ENCODE data around the gene DISC1. TPM values are rescaled to one million over a fixed set of nuclear protein-coding genes. Genes with fewer than 3 reads are reported as not detected.

Gene DISC1
- total RNA-seq, 2 experiments from 2014 or later = 12.6 to 14.7 TPM

Other genes starting within 250 kb of the DISC1 start
- 10 to 100 TPM; 30.5 to 32.6 TPM for gene EGLN1, start 204.5 kb upstream of the DISC1 start, total RNA-seq
- gene TSNAX, start 98.1 kb upstream of the DISC1 start, total RNA-seq = 10 to 100 TPM; 37.2 to 42.7 TPM

All from activated CD8-positive, alpha-beta T cell treated with anti-CD3 and anti-CD28 coated beads, Interleukin-2, amount 10 ng/mL, durations not matched to agents 7 days and 5 days (primary cell).